ENCODE results near the gene SLC25A48. TPM values are rescaled to one million over a fixed set of nuclear protein-coding genes. Genes with fewer than 3 reads are reported as not detected.

Gene SLC25A48
- total RNA-seq, 4 donors from 2014 or later: 0.33 TPM; not detected in 3

DNA sequence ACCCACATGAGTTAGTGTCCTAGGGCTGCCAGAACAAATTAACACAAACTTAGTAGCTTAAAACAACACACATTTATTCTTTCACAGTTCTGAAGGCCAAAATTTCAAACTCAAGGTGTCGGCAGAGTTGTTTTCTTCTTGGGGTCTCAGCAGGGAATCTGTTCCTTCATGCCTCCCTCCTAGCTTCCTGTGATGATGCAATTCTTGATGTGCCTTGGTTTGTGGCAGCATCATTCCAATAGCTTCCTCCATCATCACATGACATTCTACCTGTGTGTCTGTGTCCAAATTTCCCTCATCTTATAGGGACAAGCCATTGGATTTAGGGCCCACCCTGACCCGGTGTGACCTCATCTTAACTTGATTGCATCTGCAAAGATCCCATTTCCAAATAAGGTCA, 12.2 kb upstream of the SLC25A48 start:
- H3K36me3 ChIP-seq: no peaks in the 10 kb centered on the region
- intact Hi-C loops (cut with DNase I): loop anchor here (10.0 kb wide), 1 partner anchor 357 kb away; no protein-coding TSS in a partner anchor
- H3K27ac ChIP-seq: no peak overlapping the region
- no peaks in the 10 kb centered on the region for H3K27me3 ChIP-seq
- WGBS, 2 donors: 81 to 87% methylated on average over 2 of the region's 2 CpGs
- no peak for DNase-seq
- TF ChIP-seq, protein P1, sequence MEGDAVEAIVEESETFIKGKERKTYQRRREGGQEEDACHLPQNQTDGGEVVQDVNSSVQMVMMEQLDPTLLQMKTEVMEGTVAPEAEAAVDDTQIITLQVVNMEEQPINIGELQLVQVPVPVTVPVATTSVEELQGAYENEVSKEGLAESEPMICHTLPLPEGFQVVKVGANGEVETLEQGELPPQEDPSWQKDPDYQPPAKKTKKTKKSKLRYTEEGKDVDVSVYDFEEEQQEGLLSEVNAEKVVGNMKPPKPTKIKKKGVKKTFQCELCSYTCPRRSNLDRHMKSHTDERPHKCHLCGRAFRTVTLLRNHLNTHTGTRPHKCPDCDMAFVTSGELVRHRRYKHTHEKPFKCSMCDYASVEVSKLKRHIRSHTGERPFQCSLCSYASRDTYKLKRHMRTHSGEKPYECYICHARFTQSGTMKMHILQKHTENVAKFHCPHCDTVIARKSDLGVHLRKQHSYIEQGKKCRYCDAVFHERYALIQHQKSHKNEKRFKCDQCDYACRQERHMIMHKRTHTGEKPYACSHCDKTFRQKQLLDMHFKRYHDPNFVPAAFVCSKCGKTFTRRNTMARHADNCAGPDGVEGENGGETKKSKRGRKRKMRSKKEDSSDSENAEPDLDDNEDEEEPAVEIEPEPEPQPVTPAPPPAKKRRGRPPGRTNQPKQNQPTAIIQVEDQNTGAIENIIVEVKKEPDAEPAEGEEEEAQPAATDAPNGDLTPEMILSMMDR (IDR thresholded peaks at IDR 0.05): no peak
- TF ChIP-seq POLR2A (IDR thresholded peaks at IDR 0.05): no peak
- no peaks in the 10 kb centered on the region for H3K9me3 ChIP-seq
- no peak overlapping the region for H3K4me3 ChIP-seq (replicated peaks in 1 of 3)
- no peaks in the 10 kb centered on the region for H3K4me1 ChIP-seq

DNA sequence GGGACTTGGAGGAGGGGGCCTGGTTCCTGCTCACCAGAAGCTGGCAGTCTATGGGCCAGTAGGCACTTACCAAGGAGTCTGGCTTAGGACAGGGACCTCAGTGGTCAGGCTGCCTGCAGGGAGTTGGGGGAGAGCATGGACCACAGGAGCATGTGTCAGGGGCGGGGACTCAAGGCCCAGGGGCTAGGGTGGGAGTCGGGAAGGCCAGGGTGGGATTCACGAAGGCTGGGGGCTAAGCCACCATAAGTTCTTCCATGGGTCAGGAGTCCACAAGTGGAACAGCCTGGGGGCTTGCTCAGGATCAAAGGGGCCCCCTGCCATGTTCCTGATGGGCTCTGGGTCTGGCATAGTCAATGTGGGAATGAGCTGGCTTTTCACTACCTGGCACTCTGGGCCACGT, 11.5 kb upstream of the SLC25A48 start:
- intact Hi-C loops (cut with DNase I): loop anchor here (10.0 kb wide), 1 partner anchor 358 kb away; no protein-coding TSS in a partner anchor
- H3K27ac ChIP-seq: no peak overlapping the region
- TF ChIP-seq, protein P1 (IDR thresholded peaks at IDR 0.05): no peak
- no peak for TF ChIP-seq POLR2A (IDR thresholded peaks at IDR 0.05)
- 80 to 88% methylated on average over 4 of the region's 4 CpGs for WGBS, 2 donors
- H3K4me3 ChIP-seq (replicated peaks in 1 of 3): no peak overlapping the region
- no peak for DNase-seq
- H3K27me3 ChIP-seq: no peaks in the 10 kb centered on the region
- no peaks in the 10 kb centered on the region for H3K36me3 ChIP-seq
- no peaks in the 10 kb centered on the region for H3K4me1 ChIP-seq
- H3K9me3 ChIP-seq: no peaks in the 10 kb centered on the region

DNA sequence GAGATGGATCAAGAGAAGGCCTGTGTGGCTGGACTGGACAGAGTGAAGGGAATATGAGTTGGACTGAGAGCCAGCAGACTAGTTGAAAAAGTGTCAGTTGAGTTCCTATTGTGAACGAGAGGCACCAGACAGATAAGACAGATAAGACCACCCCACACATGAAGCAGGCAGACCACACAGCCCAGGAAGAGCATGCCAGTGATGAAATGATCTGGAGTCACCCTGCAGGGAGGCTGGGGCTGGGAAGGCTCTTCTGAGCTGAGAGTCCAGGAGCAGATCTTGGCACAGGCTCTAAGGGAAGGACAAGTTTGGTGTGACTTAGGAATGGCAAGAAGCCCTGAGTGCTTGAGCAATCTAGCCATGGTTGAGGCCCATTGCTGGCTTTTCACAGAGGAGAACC, 10.6 kb upstream of the SLC25A48 start:
- Histone ChIP-seq H3K9me3 (no peaks in the 10 kb centered on the region), H3K4me1 (no peaks in the 10 kb centered on the region), H3K36me3 (no peaks in the 10 kb centered on the region), H3K4me3 (replicated peaks in 1 of 3) (no peak overlapping the region), H3K27me3 (no peaks in the 10 kb centered on the region), H3K27ac (no peak overlapping the region)
- TF ChIP-seq POLR2A (IDR thresholded peaks at IDR 0.05): no peak
- TF ChIP-seq, protein P1 (IDR thresholded peaks at IDR 0.05): no peak
- DNase-seq: no peak
- intact Hi-C loops (cut with DNase I): loop anchor here (10.0 kb wide), 1 partner anchor 359 kb away; no protein-coding TSS in a partner anchor
- WGBS, 2 donors: 57 to 67% methylated on average over 1 of the region's 1 CpG

DNA sequence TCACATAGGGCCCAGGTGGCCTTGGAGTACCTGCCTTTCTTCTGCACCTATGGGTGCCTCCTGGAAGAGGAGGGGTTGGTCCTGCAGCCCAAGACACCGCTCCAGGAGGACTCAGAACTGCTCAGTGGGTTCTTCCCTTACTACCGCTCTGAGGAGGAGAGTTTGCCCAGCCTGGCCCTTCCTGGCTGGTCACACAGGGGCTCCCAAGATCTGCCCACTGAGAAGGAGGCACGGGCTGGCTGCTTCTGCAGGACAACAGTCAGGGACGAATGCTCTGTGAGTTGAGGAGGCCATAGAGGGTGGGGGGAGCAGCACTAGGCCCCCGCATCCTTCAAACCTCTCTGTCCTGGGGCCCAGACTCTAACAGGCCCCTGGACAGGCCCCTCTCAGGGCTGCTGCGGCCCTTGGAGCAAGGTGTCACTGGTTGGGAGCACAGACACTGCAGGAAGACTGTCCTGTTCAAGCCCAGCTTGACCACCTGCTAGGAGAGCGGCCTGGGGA, 9.9 kb upstream of the SLC25A48 start:
- no peaks in the 10 kb centered on the region for H3K9me3 ChIP-seq
- intact Hi-C loops (cut with DNase I): loop anchor here (10.0 kb wide), 1 partner anchor 360 kb away; no protein-coding TSS in a partner anchor
- no peak overlapping the region for H3K27ac ChIP-seq
- H3K4me3 ChIP-seq (replicated peaks in 1 of 3): no peak overlapping the region
- no peaks in the 10 kb centered on the region for H3K27me3 ChIP-seq
- 79 to 93% methylated on average over 4 to 6 of the region's 7 CpGs for WGBS, 2 donors
- H3K4me1 ChIP-seq: no peaks in the 10 kb centered on the region
- TF ChIP-seq, protein P1 (IDR thresholded peaks at IDR 0.05): no peak
- no peak for TF ChIP-seq POLR2A (IDR thresholded peaks at IDR 0.05)
- H3K36me3 ChIP-seq: no peaks in the 10 kb centered on the region
- no peak for DNase-seq

DNA sequence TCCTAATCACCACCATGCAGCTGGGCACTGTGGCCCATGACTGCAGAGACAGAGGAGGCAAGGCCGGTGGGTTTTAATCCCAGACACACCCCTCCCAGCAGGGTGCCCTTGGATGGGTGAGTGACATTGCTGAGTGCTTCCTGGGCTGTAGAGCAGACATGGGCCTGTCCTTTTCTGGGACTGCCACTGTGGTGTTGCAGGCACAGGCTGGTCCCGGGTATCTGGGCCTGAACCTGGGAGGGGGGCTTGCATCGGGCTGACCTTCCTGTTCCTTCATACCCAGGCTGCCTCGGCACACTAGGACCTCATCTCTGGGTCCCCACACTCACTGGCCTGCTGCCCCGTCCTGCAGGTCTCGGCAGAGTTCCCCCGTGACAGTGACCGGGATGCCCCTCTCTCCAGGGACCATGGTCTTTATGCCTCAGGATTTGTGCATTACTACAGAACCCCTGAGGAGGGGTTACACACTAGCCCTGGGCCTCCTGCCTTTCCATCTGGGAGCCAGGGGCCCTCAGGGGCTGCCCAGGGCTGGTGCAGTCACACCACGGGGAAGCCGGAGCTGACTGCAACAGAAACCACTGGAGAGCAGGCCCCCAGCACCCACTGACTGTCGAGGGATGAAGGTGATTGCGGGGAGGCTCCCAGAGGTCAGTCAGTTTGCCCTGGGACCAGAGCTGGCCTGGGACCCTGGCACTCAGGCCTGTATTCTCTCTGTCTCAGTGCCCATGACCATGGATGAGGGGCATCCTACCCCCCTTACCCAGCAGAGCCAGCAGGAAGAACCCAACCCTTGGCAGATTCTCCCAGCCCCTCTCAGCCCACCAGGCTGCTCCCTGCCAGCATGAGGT, 8.9 kb upstream of the SLC25A48 start:
- DNase-seq: no peak
- Histone ChIP-seq H3K27ac (no peak overlapping the region), H3K27me3 (no peaks in the 10 kb centered on the region), H3K36me3 (no peaks in the 10 kb centered on the region), H3K4me1 (no peaks in the 10 kb centered on the region), H3K4me3 (replicated peaks in 1 of 3) (no peak overlapping the region), H3K9me3 (no peaks in the 10 kb centered on the region)
- intact Hi-C loops (cut with DNase I): loop anchor here (10.0 kb wide), 1 partner anchor 361 kb away; no protein-coding TSS in a partner anchor
- TF ChIP-seq, protein P1 (IDR thresholded peaks at IDR 0.05): no peak
- TF ChIP-seq POLR2A (IDR thresholded peaks at IDR 0.05): no peak
- WGBS, 2 donors: 84 to 92% methylated on average over 5 to 6 of the region's 12 CpGs
